Measurements from ENCODE around the gene LRRTM4.
"Not testable (repeated sequence)": the region's sequence is repeated elsewhere in the genome, so short reads cannot be mapped to it uniquely, and the experiment has no call there.

The LRRTM4 gene

GRCh38 chr2:76713312-76713711 is 808.9 kb downstream of the LRRTM4 start:
- no peak for DNase-seq

GRCh38 chr2:76711490-76711889 is 810.7 kb downstream of the LRRTM4 start:
- DNase-seq: no peak

DNA sequence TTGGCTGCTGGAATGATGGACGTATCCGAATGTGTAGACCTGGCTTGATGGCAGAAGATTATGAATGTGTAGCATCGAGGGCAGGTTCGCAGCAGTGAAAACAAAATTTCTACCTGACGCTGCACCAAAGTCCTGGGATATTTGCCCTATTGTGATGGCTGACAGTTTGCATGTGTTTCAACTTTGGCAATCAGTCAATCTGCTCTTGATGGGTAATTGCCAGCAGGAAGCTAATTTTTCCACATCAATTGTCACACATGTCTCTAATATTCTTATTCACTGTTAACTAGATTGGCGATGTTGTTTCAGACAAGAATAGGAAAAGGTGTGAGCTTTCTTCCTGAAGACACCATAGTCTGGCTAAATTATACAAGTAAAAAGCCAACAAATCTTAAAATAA is 821.3 kb downstream of the LRRTM4 start:
- no peak for DNase-seq

- not testable (repeated sequence) for DNase-seq
Observed at GRCh38 chr2:76697998-76698713, 824.0 kb downstream of the LRRTM4 start.
